ENCODE measurements around the gene FARS2. TPM values are rescaled to one million over a fixed set of nuclear protein-coding genes. Genes with fewer than 3 reads are reported as not detected.

The FARS2 gene
- total RNA-seq, 1 donor from 2014 or later = 11.8 TPM

DNA sequence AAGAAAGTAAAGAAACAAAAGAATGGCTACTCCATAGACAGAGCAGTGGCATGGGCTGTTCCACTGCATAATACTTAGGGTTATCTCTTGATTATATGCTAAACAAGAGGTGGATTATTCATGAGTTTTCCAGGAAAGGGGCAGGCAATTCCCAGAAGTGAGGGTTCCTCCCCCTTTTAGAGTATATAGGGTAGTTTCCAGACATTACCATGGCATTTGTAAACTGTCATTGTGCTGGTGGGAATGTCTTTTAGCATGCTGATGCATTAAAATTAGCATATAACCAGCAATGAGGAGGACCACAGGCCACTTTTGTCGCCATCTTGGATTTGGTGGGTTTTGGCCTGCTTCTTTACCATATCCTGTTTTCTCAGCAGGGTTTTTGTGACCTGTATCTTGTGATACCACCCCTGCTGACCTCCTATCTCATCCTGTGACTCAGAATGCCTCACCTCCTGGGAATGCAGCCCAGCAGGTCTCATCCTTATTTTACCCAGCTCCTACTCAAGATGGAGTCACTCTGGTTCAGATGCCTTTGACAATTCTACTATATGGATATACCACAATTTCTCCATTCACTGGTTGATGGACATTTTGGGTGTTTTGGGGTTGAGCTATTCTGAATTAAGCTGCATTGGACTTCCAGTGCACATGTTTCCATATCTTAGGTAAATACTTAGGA is 280.6 kb downstream of the FARS2 start:
- Mint-ChIP-seq H3K9me3 (ENCODE audit: low read depth) (no peaks in the 10 kb centered on the region), H3K27ac (ENCODE audit: unreplicated experiment) (no peak overlapping the region), H3K36me3 (ENCODE audit: low read depth) (peaks cover 2% of the 10 kb centered on the region), H3K4me3 (ENCODE audit: unreplicated experiment) (no peak overlapping the region), H3K4me1 (ENCODE audit: low read depth) (peaks cover 9% of the 10 kb centered on the region), H3K27me3 (ENCODE audit: low read depth) (no peaks in the 10 kb centered on the region)
- TF ChIP-seq, protein P1, sequence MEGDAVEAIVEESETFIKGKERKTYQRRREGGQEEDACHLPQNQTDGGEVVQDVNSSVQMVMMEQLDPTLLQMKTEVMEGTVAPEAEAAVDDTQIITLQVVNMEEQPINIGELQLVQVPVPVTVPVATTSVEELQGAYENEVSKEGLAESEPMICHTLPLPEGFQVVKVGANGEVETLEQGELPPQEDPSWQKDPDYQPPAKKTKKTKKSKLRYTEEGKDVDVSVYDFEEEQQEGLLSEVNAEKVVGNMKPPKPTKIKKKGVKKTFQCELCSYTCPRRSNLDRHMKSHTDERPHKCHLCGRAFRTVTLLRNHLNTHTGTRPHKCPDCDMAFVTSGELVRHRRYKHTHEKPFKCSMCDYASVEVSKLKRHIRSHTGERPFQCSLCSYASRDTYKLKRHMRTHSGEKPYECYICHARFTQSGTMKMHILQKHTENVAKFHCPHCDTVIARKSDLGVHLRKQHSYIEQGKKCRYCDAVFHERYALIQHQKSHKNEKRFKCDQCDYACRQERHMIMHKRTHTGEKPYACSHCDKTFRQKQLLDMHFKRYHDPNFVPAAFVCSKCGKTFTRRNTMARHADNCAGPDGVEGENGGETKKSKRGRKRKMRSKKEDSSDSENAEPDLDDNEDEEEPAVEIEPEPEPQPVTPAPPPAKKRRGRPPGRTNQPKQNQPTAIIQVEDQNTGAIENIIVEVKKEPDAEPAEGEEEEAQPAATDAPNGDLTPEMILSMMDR (IDR thresholded peaks at IDR 0.05) = no peak
- DNase-seq (ENCODE audit: low spot score) = no peak

DNA sequence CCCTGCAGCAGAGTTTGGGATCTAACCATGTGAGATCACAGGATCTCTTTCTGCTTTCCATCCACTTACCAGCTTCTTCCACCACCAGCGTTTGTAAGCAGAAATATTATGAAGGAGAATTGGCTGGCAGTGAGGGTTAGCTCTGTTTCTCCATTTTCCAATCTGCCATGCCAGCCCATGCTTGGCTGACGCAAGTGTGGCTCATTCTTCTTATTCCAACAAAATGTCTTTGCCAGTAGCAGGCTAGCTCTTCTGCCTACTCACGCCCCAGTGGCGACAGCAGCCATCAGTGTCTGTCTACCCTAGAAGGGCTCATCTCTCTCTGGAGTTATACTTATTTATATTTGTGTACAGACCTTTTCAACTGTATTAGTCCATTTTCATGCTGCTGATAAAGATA is 286.2 kb downstream of the FARS2 start:
- Mint-ChIP-seq H3K27me3 (ENCODE audit: low read depth) (no peaks in the 10 kb centered on the region), H3K4me3 (ENCODE audit: unreplicated experiment) (no peak overlapping the region), H3K36me3 (ENCODE audit: low read depth) (peaks cover 14% of the 10 kb centered on the region), H3K27ac (ENCODE audit: unreplicated experiment) (no peak overlapping the region), H3K9me3 (ENCODE audit: low read depth) (peaks cover 11% of the 10 kb centered on the region), H3K4me1 (ENCODE audit: low read depth) (no peaks in the 10 kb centered on the region)
- no peak for DNase-seq (ENCODE audit: low spot score)
- TF ChIP-seq, protein P1 (IDR thresholded peaks at IDR 0.05) = no peak

- Mint-ChIP-seq H3K27ac (ENCODE audit: unreplicated experiment) (no peak overlapping the region), H3K4me3 (ENCODE audit: unreplicated experiment) (no peak overlapping the region), H3K4me1 (ENCODE audit: low read depth) (no peaks in the 10 kb centered on the region), H3K9me3 (ENCODE audit: low read depth) (peaks cover 11% of the 10 kb centered on the region), H3K36me3 (ENCODE audit: low read depth) (peaks cover 14% of the 10 kb centered on the region), H3K27me3 (ENCODE audit: low read depth) (no peaks in the 10 kb centered on the region)
- TF ChIP-seq, protein P1 (IDR thresholded peaks at IDR 0.05) = no peak
- no peak for DNase-seq (ENCODE audit: low spot score)
Measured at GRCh38 chr6:5550631-5551030, 289.3 kb downstream of the FARS2 start.

GRCh38 chr6:5552243-5552642 is 290.9 kb downstream of the FARS2 start:
- TF ChIP-seq, protein P1 (IDR thresholded peaks at IDR 0.05) = no peak
- Mint-ChIP-seq H3K4me3 (ENCODE audit: unreplicated experiment) (no peak overlapping the region), H3K9me3 (ENCODE audit: low read depth) (peaks cover 11% of the 10 kb centered on the region), H3K27ac (ENCODE audit: unreplicated experiment) (no peak overlapping the region), H3K4me1 (ENCODE audit: low read depth) (no peaks in the 10 kb centered on the region), H3K27me3 (ENCODE audit: low read depth) (no peaks in the 10 kb centered on the region), H3K36me3 (ENCODE audit: low read depth) (peaks cover 11% of the 10 kb centered on the region)
- DNase-seq (ENCODE audit: low spot score) = no peak

DNA sequence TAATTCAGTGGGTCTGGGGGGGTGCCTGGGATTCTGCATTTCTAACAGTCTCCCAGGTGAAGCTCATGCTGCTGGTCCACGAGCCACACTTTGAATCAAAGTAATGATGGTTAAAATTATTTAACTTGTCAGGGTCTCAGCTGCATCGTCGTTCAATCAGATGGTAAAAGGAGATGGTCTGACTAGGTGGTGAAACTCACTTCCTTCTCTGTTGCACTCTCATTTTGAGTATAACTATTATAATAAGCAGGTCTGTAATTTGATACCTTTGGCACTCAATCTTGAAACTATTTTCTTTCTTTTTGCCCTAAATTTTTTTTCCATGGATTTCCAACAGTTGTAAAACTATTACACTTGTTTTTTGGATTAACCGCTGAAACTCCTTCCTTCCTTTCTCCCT is 292.5 kb downstream of the FARS2 start:
- peaks cover 11% of the 10 kb centered on the region for H3K9me3 Mint-ChIP-seq (ENCODE audit: low read depth)

More for the DNA sequence above, 292.5 kb downstream of the FARS2 start:
- no peaks in the 10 kb centered on the region for H3K27me3 Mint-ChIP-seq (ENCODE audit: low read depth)
- no peak overlapping the region for H3K27ac Mint-ChIP-seq (ENCODE audit: unreplicated experiment)
- no peak overlapping the region for H3K4me3 Mint-ChIP-seq (ENCODE audit: unreplicated experiment)
- peaks cover 8% of the 10 kb centered on the region for H3K36me3 Mint-ChIP-seq (ENCODE audit: low read depth)
- no peak for DNase-seq (ENCODE audit: low spot score)
- TF ChIP-seq, protein P1 (IDR thresholded peaks at IDR 0.05) = no peak
- H3K4me1 Mint-ChIP-seq (ENCODE audit: low read depth) = no peaks in the 10 kb centered on the region

Measured in chondrocyte (in vitro differentiated cells).